ENCODE data around the gene POLE.
"Not testable (repeated sequence)": the region's sequence is repeated elsewhere in the genome, so short reads cannot be mapped to it uniquely, and the experiment has no call there.

The POLE gene

DNA sequence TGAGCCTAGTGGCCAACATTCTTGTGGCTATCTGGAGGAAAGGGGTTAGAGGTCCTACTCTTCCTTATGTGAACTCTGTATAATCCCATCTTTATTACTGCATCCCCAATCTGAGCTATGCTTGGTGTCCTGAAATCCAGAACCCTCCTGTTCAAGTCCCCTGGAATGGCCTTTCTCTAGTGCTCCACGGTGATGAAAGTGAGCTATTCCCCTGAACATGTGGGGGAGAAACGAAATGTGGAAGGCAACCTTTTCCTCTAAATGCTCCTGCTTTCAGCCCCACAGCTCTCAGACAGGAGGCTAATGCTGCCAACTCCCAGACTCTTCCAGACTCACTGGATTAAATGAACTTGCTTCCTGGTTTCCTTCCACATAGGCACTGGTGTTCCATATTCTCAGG, 21.0 kb upstream of the POLE start:
- Histone ChIP-seq H3K4me1 (ENCODE audit: control insufficient read depth in 5 of 5, insufficient read depth in 5 of 5, low read length in 5 of 5) (peaks cover 0 to 23% (median 20%) of the 10 kb centered on the region in 5 donors), H3K27ac (ENCODE audit: low read depth, low read length) (no peak overlapping the region), H3K9me3 (ENCODE audit: control insufficient read depth in 5 of 5, low read length in 5 of 5) (no peaks in the 10 kb centered on the region), H3K36me3 (ENCODE audit: control insufficient read depth in 5 of 5, insufficient read depth in 5 of 5, low read length in 5 of 5) (peaks cover 0 to 13% (median 9%) of the 10 kb centered on the region in 5 donors), H3K27me3 (ENCODE audit: control insufficient read depth in 5 of 5, insufficient read depth in 4 of 5, low read length in 5 of 5) (no peaks in the 10 kb centered on the region), H3K9ac (ENCODE audit: low read length in 5 of 5) (no peak overlapping the region), H3K4me3 (ENCODE audit: low read depth in 1 of 5, low read length in 5 of 5) (no peak overlapping the region)

DNA sequence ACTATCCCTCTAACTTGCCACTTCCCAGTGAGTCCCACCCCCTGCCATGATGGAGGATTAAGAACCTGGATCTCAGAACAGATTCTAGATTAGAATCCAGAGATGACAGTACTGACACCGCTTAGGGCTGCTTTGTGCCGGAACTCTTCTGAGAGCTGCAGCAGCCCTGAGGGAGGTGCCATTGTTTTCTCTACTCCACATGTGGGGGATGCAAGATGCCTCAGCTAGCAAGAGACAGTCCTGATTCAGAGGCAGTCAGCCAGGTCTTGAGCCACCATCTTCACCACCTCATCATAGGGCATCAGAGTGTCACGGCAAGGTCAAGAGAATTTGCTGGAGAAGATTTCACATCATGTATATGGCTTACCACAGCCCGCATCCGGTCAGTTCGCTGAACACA, 20.1 kb upstream of the POLE start:
- Histone ChIP-seq H3K36me3 (ENCODE audit: control insufficient read depth in 5 of 5, insufficient read depth in 5 of 5, low read length in 5 of 5) (peaks cover 0 to 13% (median 9%) of the 10 kb centered on the region in 5 donors), H3K27ac (ENCODE audit: low read depth, low read length) (no peak overlapping the region), H3K9ac (ENCODE audit: low read length in 5 of 5) (no peak overlapping the region), H3K4me3 (ENCODE audit: low read depth in 1 of 5, low read length in 5 of 5) (no peak overlapping the region), H3K9me3 (ENCODE audit: control insufficient read depth in 5 of 5, low read length in 5 of 5) (no peaks in the 10 kb centered on the region), H3K4me1 (ENCODE audit: control insufficient read depth in 5 of 5, insufficient read depth in 5 of 5, low read length in 5 of 5) (peaks cover 0 to 22% (median 20%) of the 10 kb centered on the region in 5 donors), H3K27me3 (ENCODE audit: control insufficient read depth in 5 of 5, insufficient read depth in 4 of 5, low read length in 5 of 5) (no peaks in the 10 kb centered on the region)

DNA sequence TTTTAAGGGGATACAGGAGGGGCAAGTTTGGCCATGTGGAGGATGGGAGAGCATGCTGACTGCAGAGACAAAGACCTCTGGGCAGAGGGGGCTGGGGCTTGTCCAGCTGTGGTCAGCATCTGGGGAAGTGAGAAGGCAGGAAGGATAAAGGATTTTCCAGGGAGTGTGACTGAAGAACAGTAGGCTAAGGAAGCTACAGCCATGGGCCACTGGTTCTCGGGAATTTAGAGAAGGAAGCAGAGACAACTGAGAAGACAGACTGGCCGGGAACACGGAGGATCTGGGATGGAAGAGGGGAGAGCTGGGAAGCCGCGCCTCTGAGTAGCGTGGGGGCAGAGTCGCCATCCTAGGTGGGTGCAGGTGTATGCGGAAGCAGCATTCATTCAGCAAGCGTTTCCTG, 16.5 kb upstream of the POLE start:
- Histone ChIP-seq H3K36me3 (ENCODE audit: control insufficient read depth in 5 of 5, insufficient read depth in 5 of 5, low read length in 5 of 5) (peaks cover 0 to 15% (median 9%) of the 10 kb centered on the region in 5 donors), H3K9me3 (ENCODE audit: control insufficient read depth in 5 of 5, low read length in 5 of 5) (no peaks in the 10 kb centered on the region), H3K27ac (ENCODE audit: low read depth, low read length) (no peak overlapping the region), H3K4me3 (ENCODE audit: low read depth in 1 of 5, low read length in 5 of 5) (no peak overlapping the region), H3K27me3 (ENCODE audit: control insufficient read depth in 5 of 5, insufficient read depth in 4 of 5, low read length in 5 of 5) (no peaks in the 10 kb centered on the region), H3K4me1 (ENCODE audit: control insufficient read depth in 5 of 5, insufficient read depth in 5 of 5, low read length in 5 of 5) (no peaks in the 10 kb centered on the region), H3K9ac (ENCODE audit: low read length in 5 of 5) (no peak overlapping the region)

DNA sequence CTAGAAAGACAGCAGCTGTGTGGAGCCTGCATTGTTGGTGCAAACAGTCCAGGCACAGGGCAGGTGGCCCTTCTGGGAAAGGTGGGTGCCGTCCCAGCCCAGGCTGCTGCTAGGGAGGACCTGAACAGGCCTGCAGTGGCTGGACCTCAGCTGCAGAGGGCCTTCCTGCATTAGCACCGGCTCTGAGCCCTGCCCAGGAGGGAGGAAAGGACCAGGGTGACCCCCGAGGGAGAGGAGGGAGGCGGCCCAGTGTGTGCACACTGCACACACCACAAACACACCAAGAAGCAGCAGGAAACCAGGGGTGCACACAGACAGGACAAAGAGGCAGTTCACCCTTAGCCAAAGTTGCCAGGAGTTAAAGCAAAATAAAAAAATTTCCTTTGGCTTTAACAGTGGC, 15.5 kb upstream of the POLE start:
- peaks cover 0 to 2% (median 0%) of the 10 kb centered on the region in 5 donors for H3K4me1 ChIP-seq (ENCODE audit: control insufficient read depth in 5 of 5, insufficient read depth in 5 of 5, low read length in 5 of 5)
- no peaks in the 10 kb centered on the region for H3K27me3 ChIP-seq (ENCODE audit: control insufficient read depth in 5 of 5, insufficient read depth in 4 of 5, low read length in 5 of 5)
- H3K9me3 ChIP-seq (ENCODE audit: control insufficient read depth in 5 of 5, low read length in 5 of 5) = no peaks in the 10 kb centered on the region
- no peak overlapping the region for H3K9ac ChIP-seq (ENCODE audit: low read length in 5 of 5)
- no peak overlapping the region for H3K27ac ChIP-seq (ENCODE audit: low read depth, low read length)
- no peak overlapping the region for H3K4me3 ChIP-seq (ENCODE audit: low read depth in 1 of 5, low read length in 5 of 5)
- H3K36me3 ChIP-seq (ENCODE audit: control insufficient read depth in 5 of 5, insufficient read depth in 5 of 5, low read length in 5 of 5) = peaks cover 0 to 15% (median 13%) of the 10 kb centered on the region in 5 donors

DNA sequence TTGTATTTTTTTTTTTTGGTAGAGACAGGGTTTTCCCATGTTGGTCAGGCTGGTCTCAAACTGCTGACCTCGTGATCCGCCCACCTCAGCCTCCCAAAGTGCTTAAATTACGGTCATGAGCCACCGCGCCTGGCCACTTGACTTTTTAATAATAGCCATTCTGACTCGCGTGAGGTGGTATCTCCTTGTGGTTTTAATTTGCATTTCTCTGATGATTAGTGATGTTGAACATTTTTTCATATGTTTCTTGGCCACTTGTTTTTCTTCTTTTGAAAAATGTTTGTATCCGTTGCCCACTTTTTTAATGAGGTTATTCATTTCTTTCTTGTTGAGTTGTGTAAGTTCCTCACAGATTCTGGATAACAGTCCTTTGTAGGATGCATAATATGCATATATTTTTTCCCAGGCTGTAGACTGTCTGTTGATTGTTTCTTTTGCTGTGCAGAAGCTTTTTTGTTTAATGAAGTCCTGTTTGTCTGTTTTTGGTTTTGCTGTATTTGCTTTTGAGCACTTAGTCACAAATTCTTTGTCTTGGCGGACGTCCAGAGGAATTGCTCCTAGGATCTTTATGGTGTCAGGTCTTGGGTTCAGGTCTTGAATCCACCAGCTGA, 13.2 kb upstream of the POLE start:
- no peak overlapping the region for H3K4me3 ChIP-seq (ENCODE audit: low read depth in 1 of 5, low read length in 5 of 5)
- H3K27ac ChIP-seq (ENCODE audit: low read depth, low read length) = no peak overlapping the region
- H3K36me3 ChIP-seq (ENCODE audit: control insufficient read depth in 5 of 5, insufficient read depth in 5 of 5, low read length in 5 of 5) = peaks cover 0 to 26% (median 20%) of the 10 kb centered on the region in 5 donors
- H3K9ac ChIP-seq (ENCODE audit: low read length in 5 of 5) = no peak overlapping the region
- H3K27me3 ChIP-seq (ENCODE audit: control insufficient read depth in 5 of 5, insufficient read depth in 4 of 5, low read length in 5 of 5) = no peaks in the 10 kb centered on the region
- H3K9me3 ChIP-seq (ENCODE audit: control insufficient read depth in 5 of 5, low read length in 5 of 5) = no peaks in the 10 kb centered on the region
- H3K4me1 ChIP-seq (ENCODE audit: control insufficient read depth in 5 of 5, insufficient read depth in 5 of 5, low read length in 5 of 5) = peaks cover 0 to 2% (median 0%) of the 10 kb centered on the region in 5 donors

DNA sequence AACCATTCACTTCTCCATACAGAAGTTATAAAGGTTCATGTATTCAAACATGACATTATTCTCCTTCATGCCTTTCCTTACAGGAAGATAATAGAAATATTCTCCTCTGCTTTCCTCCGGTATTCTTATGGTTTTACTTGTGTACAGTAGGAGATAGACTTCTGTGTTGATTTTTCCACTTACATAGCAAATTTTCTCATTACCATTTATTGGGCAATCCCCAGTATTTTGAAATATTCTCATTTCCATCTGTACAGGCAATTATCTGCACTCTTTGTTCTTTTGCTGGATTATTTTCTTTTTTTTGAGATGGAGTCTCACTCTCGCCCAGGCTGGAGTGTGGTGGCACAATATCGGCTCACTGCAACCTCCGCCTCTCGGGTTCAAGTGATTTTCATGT, 11.2 kb upstream of the POLE start:
- no peaks in the 10 kb centered on the region for H3K9me3 ChIP-seq (ENCODE audit: control insufficient read depth in 5 of 5, low read length in 5 of 5)
- H3K4me3 ChIP-seq (ENCODE audit: low read depth in 1 of 5, low read length in 5 of 5) = no peak overlapping the region

DNA sequence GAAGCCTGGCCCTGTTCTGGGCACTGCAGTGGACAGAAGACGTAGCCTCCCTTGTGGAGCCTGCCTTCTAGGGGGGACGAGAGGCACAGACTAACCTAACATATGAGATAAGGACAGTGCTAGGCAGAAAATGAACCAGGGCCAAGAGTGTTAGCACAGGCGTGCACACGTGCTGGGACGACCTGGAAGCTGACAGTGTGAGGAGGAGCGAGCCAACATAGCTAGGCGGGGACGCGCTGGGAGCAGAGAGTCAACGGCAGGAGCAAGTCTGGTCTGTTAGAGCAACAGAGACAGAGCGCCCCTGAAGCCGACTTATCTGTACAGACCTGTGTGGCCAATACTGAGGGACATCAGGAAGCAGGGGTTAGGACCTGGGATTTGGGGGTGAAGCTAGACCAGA, 8.3 kb upstream of the POLE start:
- H3K27ac ChIP-seq (ENCODE audit: low read depth, low read length) = no peak overlapping the region
- peaks cover 0 to 13% (median 12%) of the 10 kb centered on the region in 5 donors for H3K36me3 ChIP-seq (ENCODE audit: control insufficient read depth in 5 of 5, insufficient read depth in 5 of 5, low read length in 5 of 5)
- peaks cover 0 to 2% (median 0%) of the 10 kb centered on the region in 5 donors for H3K4me1 ChIP-seq (ENCODE audit: control insufficient read depth in 5 of 5, insufficient read depth in 5 of 5, low read length in 5 of 5)
- no peaks in the 10 kb centered on the region for H3K9me3 ChIP-seq (ENCODE audit: control insufficient read depth in 5 of 5, low read length in 5 of 5)
- no peak overlapping the region for H3K4me3 ChIP-seq (ENCODE audit: low read depth in 1 of 5, low read length in 5 of 5)
- no peaks in the 10 kb centered on the region for H3K27me3 ChIP-seq (ENCODE audit: control insufficient read depth in 5 of 5, insufficient read depth in 4 of 5, low read length in 5 of 5)
- H3K9ac ChIP-seq (ENCODE audit: low read length in 5 of 5) = no peak overlapping the region

More for the DNA sequence above, 11.2 kb upstream of the POLE start:
- H3K9ac ChIP-seq (ENCODE audit: low read length in 5 of 5) = no peak overlapping the region
- no peak overlapping the region for H3K27ac ChIP-seq (ENCODE audit: low read depth, low read length)
- no peaks in the 10 kb centered on the region for H3K27me3 ChIP-seq (ENCODE audit: control insufficient read depth in 5 of 5, insufficient read depth in 4 of 5, low read length in 5 of 5)
- H3K4me1 ChIP-seq (ENCODE audit: control insufficient read depth in 5 of 5, insufficient read depth in 5 of 5, low read length in 5 of 5) = peaks cover 0 to 2% (median 0%) of the 10 kb centered on the region in 5 donors
- H3K36me3 ChIP-seq (ENCODE audit: control insufficient read depth in 5 of 5, insufficient read depth in 5 of 5, low read length in 5 of 5) = peaks cover 0 to 13% (median 12%) of the 10 kb centered on the region in 5 donors

DNA sequence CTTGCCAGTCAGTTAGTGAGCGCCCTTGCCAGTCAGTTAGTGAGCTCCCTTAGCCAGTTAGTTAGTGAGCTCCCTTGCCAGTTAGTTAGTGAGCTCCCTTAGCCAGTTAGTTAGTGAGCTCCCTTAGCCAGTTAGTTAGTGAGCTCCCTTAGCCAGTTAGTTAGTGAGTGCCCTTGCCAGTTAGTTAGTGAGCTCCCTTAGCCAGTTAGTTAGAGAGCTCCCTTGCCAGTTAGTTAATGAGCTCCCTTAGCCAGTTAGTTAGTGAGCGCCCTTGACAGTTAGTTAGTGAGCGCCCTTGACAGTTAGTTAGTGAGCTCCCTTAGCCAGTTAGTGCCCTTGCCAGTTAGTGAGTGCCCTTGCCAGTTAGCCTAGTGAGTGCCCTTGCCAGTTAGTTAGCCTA, 7.7 kb upstream of the POLE start:
- H3K27me3 ChIP-seq (ENCODE audit: control insufficient read depth in 5 of 5, insufficient read depth in 4 of 5, low read length in 5 of 5); H3K9me3 ChIP-seq (ENCODE audit: control insufficient read depth in 5 of 5, low read length in 5 of 5); H3K9ac ChIP-seq (ENCODE audit: low read length in 5 of 5); H3K27ac ChIP-seq (ENCODE audit: low read depth, low read length); H3K4me1 ChIP-seq (ENCODE audit: control insufficient read depth in 5 of 5, insufficient read depth in 5 of 5, low read length in 5 of 5); H3K4me3 ChIP-seq (ENCODE audit: low read depth in 1 of 5, low read length in 5 of 5): not testable (repeated sequence)
- H3K36me3 ChIP-seq (ENCODE audit: control insufficient read depth in 5 of 5, insufficient read depth in 5 of 5, low read length in 5 of 5) = peaks cover 0 to 13% (median 12%) of the 10 kb centered on the region in 5 donors

DNA sequence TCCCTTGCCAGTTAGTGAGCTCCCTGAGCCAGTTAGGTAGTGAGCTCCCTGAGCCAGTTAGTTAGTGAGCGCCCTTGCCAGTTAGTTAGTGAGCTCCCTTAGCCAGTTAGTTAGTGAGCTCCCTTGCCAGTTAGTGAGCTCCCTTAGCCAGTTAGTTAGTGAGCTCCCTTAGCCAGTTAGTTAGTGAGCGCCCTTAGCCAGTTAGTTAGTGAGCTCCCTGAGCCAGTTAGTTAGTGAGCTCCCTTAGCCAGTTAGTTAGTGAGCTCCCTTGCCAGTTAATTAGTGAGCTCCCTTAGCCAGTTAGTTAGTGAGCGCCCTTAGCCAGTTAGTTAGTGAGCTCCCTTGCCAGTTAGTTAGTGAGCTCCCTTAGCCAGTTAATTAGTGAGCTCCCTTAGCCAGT, 4.9 kb upstream of the POLE start:
- not testable (repeated sequence) for H3K9ac ChIP-seq (ENCODE audit: low read length in 5 of 5); H3K9me3 ChIP-seq (ENCODE audit: control insufficient read depth in 5 of 5, low read length in 5 of 5); H3K27me3 ChIP-seq (ENCODE audit: control insufficient read depth in 5 of 5, insufficient read depth in 4 of 5, low read length in 5 of 5); H3K4me1 ChIP-seq (ENCODE audit: control insufficient read depth in 5 of 5, insufficient read depth in 5 of 5, low read length in 5 of 5); H3K4me3 ChIP-seq (ENCODE audit: low read depth in 1 of 5, low read length in 5 of 5); H3K27ac ChIP-seq (ENCODE audit: low read depth, low read length)
- peaks cover 0 to 13% (median 9%) of the 10 kb centered on the region in 5 donors for H3K36me3 ChIP-seq (ENCODE audit: control insufficient read depth in 5 of 5, insufficient read depth in 5 of 5, low read length in 5 of 5)

DNA sequence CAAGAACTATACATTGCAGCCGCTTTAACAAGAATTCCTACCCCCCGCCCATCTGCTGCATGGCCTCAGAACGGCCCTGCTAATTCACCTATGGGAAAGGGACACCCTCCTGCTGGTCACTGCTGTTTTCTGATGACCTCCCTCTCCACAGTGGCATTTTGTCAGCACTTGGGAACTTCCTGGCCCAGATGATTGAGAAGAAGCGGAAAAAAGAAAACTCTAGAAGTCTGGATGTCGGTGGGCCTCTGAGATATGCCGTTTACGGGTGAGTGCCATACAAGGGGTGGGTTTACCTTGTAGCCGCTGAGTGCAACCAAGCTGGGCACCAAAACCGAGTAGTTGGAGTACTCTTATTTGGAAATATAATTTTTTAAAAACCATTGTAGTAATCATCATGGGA, 3.0 kb upstream of the POLE start:
- Histone ChIP-seq H3K36me3 (ENCODE audit: control insufficient read depth in 5 of 5, insufficient read depth in 5 of 5, low read length in 5 of 5) (peaks cover 0 to 2% (median 0%) of the 10 kb centered on the region in 5 donors), H3K4me1 (ENCODE audit: control insufficient read depth in 5 of 5, insufficient read depth in 5 of 5, low read length in 5 of 5) (peaks cover 0 to 17% (median 13%) of the 10 kb centered on the region in 5 donors), H3K27ac (ENCODE audit: low read depth, low read length) (no peak overlapping the region), H3K27me3 (ENCODE audit: control insufficient read depth in 5 of 5, insufficient read depth in 4 of 5, low read length in 5 of 5) (no peaks in the 10 kb centered on the region), H3K9me3 (ENCODE audit: control insufficient read depth in 5 of 5, low read length in 5 of 5) (no peaks in the 10 kb centered on the region), H3K4me3 (ENCODE audit: low read depth in 1 of 5, low read length in 5 of 5) (no peak overlapping the region), H3K9ac (ENCODE audit: low read length in 5 of 5) (no peak overlapping the region)

Data from subcutaneous abdominal adipose tissue (tissue), 5 donors.